ENCODE results near the gene CTDSPL2.

- TF ChIP-seq NANOG (IDR thresholded peaks at IDR 0.05; ENCODE audit: borderline replicate concordance), result no peak
- TF ChIP-seq CREB1 (CRISPR knock-in tag; IDR thresholded peaks at IDR 0.05; ENCODE audit: low read depth), result no peak
- no peak for TF ChIP-seq CTCF (conservative IDR thresholded peaks at IDR 0.05; ENCODE audit: low read depth in 2 of 2)
- TF ChIP-seq POLR2AphosphoS5 (IDR thresholded peaks at IDR 0.05; ENCODE audit: low read depth), result no peak
- no peak for TF ChIP-seq EZH2phosphoT487 (IDR thresholded peaks at IDR 0.05; ENCODE audit: unreplicated experiment)
- TF ChIP-seq JUNB (IDR thresholded peaks at IDR 0.05; ENCODE audit: unreplicated experiment), result no peak
- no peak for TF ChIP-seq REST (IDR thresholded peaks at IDR 0.05; ENCODE audit: unreplicated experiment)
- no peak for TF ChIP-seq EZH2 (IDR thresholded peaks at IDR 0.05; ENCODE audit: low read depth, unreplicated experiment)
- no peak for TF ChIP-seq ZNF114 (CRISPR knock-in tag; IDR thresholded peaks at IDR 0.05)
- TF ChIP-seq ZNF331 (CRISPR knock-in tag; IDR thresholded peaks at IDR 0.05; ENCODE audit: low read depth), result no peak
Observed at GRCh38 chr15:44570361-44570760, 142.9 kb downstream of the CTDSPL2 start.
